DOHH2 (cell line): Measurements from ENCODE around the gene ZBTB43.
A peak's percentile ranks its signal among the peaks of the same experiment; 100 is the strongest.
"Not testable (repeated sequence)": the region's sequence is repeated elsewhere in the genome, so short reads cannot be mapped to it uniquely, and the experiment has no call there.

Experiments
- H3F3A ChIP-seq: fragments of 200-600 bp; sonication (generic), shearing (Covaris generic); 2 replicates; pipeline ENCODE4 v1.6.0; 2016; ENCODE audit warnings: antibody characterized with exemption, mild to moderate bottlenecking; ENCODE audit not compliant: control insufficient read depth, insufficient read depth
- H3K27ac ChIP-seq: fragments of 200-600 bp; sonication (generic); 2 replicates; pipeline ENCODE4 v1.5.1; 2014; ENCODE audit warnings: low read depth, mild to moderate bottlenecking, low read length, moderate library complexity
- H3K27me3 ChIP-seq: fragments of 200-600 bp; sonication (generic); 2 replicates; pipeline ENCODE4 v1.6.1; 2014; ENCODE audit warnings: mild to moderate bottlenecking, low read length, mixed read lengths; ENCODE audit not compliant: control insufficient read depth
- H3K36me3 ChIP-seq: fragments of 200-600 bp; sonication (generic); 2 replicates; pipeline ENCODE4 v1.6.1; 2014; ENCODE audit warnings: mild to moderate bottlenecking, low read length, moderate library complexity, mixed read lengths; ENCODE audit not compliant: control insufficient read depth
- H3K4me1 ChIP-seq: fragments of 200-600 bp; sonication (generic); 2 replicates; pipeline ENCODE4 v1.6.1; 2014; ENCODE audit warnings: mild to moderate bottlenecking, low read length, mixed read lengths; ENCODE audit not compliant: control insufficient read depth
- H3K4me2 ChIP-seq: fragments of 200-600 bp; sonication (generic); 2 replicates; pipeline ENCODE4 v1.6.0; 2014; ENCODE audit warnings: mild to moderate bottlenecking, low read length, moderate library complexity
- H3K4me3 ChIP-seq: fragments of 200-600 bp; sonication (generic); 2 replicates; pipeline ENCODE4 v1.5.1; 2014; ENCODE audit warnings: mild to moderate bottlenecking, low read length, mixed read lengths
- H3K79me2 ChIP-seq: fragments of 200-600 bp; sonication (generic); 2 replicates; pipeline ENCODE4 v1.6.1; 2014; ENCODE audit warnings: mild to moderate bottlenecking, low read length, mixed read lengths; ENCODE audit not compliant: control insufficient read depth
- H3K9me2 ChIP-seq: fragments of 200-600 bp; sonication (generic); replicated peaks from 2 replicates; pipeline ENCODE4 v1.6.1; 2014; ENCODE audit warnings: mild to moderate bottlenecking, low read length, mixed read lengths; ENCODE audit not compliant: control insufficient read depth
- H3K9me3 ChIP-seq: fragments of 200-600 bp; sonication (generic); 2 replicates; pipeline ENCODE4 v1.6.1; 2014; ENCODE audit warnings: antibody characterized with exemption, low read length, mixed read lengths; ENCODE audit not compliant: control insufficient read depth, insufficient read depth
- H4K20me1 ChIP-seq: fragments of 200-600 bp; sonication (generic); 2 replicates; pipeline ENCODE4 v1.6.0; 2014; ENCODE audit warnings: low read depth, mild to moderate bottlenecking, antibody characterized with exemption, low read length, moderate library complexity; ENCODE audit not compliant: control insufficient read depth, insufficient read depth
- CTCF ChIP-seq: fragments of 200-600 bp; sonication (generic); IDR thresholded peaks from one replicate; pipeline ENCODE4 v1.5.1; 2014; ENCODE audit warnings: antibody characterized with exemption, mild to moderate bottlenecking, low read depth, low read length; ENCODE audit not compliant: poor library complexity, severe bottlenecking
- EZH2phosphoT487 ChIP-seq: fragments of 200-600 bp; sonication (generic); IDR thresholded peaks from 2 replicates; pipeline ENCODE4 v1.6.1; 2017; ENCODE audit warnings: borderline replicate concordance, mild to moderate bottlenecking, antibody characterized with exemption, low read length, moderate library complexity, mixed read lengths

Gene ZBTB43

DNA sequence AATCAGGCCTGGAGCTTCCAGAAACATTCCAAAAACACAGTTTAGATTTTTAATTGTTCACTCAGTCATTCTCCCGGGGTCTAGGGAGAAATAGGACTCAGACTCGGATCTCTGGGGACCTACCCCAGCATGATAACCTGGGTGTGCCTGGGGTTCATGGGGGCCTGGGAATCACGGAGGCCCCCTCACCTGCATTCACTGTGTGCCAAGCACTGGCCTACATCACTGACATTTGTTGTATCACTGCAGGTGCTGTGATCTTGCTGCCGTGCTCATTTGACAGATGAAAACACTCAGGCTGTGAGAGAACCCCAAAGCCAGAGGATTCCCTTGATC is 22.8 kb upstream of the ZBTB43 start:
- Histone ChIP-seq H4K20me1 (no peaks in the 10 kb centered on the region), H3K27ac (no peak overlapping the region), H3K36me3 (no peaks in the 10 kb centered on the region), H3K9me2 (no peaks in the 10 kb centered on the region), H3K27me3 (peaks cover 5% of the 10 kb centered on the region; the same call in 1 of the 2 replicates), H3K4me2 (no peak overlapping the region), H3K79me2 (no peaks in the 10 kb centered on the region), H3K4me3 (no peak overlapping the region), H3K4me1 (no peaks in the 10 kb centered on the region), H3K9me3 (no peaks in the 10 kb centered on the region), H3F3A (no peaks in the 10 kb centered on the region)
- TF ChIP-seq EZH2phosphoT487 (no peak), CTCF (peak; percentile 3)

- Histone ChIP-seq H3K4me3 (no peak overlapping the region), H3K36me3 (no peaks in the 10 kb centered on the region), H3K27me3 (peaks cover 15% of the 10 kb centered on the region), H3K4me2 (no peak overlapping the region), H3K9me3 (no peaks in the 10 kb centered on the region), H3F3A (no peaks in the 10 kb centered on the region), H3K4me1 (no peaks in the 10 kb centered on the region), H4K20me1 (no peaks in the 10 kb centered on the region), H3K9me2 (no peaks in the 10 kb centered on the region), H3K27ac (no peak overlapping the region), H3K79me2 (no peaks in the 10 kb centered on the region)
- TF ChIP-seq CTCF (no peak), EZH2phosphoT487 (no peak)
Measured at GRCh38 chr9:126783949-126784348, 20.9 kb upstream of the ZBTB43 start.

DNA sequence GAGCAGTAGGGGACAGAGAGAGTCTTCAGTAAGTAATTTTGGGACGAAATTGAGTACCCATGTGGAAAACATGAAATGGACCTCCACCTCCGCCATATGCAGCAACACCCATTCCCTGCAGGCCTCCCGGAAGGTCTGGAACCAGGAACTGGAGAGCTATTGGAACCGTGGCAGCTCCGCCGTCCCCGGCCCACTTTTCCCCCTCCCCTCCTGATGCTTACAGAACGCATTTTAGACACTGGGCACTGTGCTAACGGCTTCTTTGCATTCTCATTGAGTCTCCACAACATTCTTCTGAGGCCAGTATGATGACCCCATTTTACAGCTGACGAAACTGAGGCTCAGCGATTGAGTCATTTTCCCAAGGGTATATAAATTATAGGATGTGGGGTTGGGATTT is 20.4 kb upstream of the ZBTB43 start:
- no peaks in the 10 kb centered on the region for H3K9me2 ChIP-seq
- TF ChIP-seq CTCF = no peak
- no peak for TF ChIP-seq EZH2phosphoT487
- H3K4me1 ChIP-seq = no peaks in the 10 kb centered on the region
- no peaks in the 10 kb centered on the region for H3K79me2 ChIP-seq
- peaks cover 15% of the 10 kb centered on the region for H3K27me3 ChIP-seq
- no peak overlapping the region for H3K4me3 ChIP-seq
- H3K9me3 ChIP-seq = no peaks in the 10 kb centered on the region
- no peak overlapping the region for H3K27ac ChIP-seq
- no peak overlapping the region for H3K4me2 ChIP-seq
- H3F3A ChIP-seq = no peaks in the 10 kb centered on the region
- no peaks in the 10 kb centered on the region for H4K20me1 ChIP-seq
- H3K36me3 ChIP-seq = no peaks in the 10 kb centered on the region

DNA sequence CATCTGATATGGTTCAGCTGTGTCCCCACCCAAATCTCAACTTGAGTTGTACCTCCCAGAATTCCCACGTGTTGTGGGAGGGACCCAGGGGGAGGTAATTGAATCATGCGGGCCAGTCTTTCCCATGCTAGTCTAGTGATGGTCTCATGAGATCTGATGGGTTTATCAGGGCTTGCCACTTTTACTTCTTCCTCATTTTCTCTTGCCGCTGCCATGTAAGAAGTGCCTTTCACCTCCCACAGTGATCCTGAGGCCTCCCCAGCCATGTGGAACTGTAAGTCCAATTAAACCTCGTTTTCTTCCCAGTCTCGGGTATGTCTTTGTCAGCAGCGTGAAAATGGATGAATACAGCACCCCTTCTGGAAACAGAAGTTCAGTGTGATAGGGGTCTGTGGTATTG is 20.0 kb upstream of the ZBTB43 start:
- H3F3A ChIP-seq, H3K4me2 ChIP-seq, H3K9me3 ChIP-seq, H3K4me1 ChIP-seq, H3K27ac ChIP-seq, H4K20me1 ChIP-seq, H3K79me2 ChIP-seq, H3K4me3 ChIP-seq, H3K9me2 ChIP-seq, H3K36me3 ChIP-seq: not testable (repeated sequence)
- peaks cover 18% of the 10 kb centered on the region for H3K27me3 ChIP-seq
